Right renal cortex interstitium (tissue), 3 donors: ENCODE data around the gene COL11A1. TPM values are rescaled to one million over a fixed set of nuclear protein-coding genes. Genes with fewer than 3 reads are reported as not detected.
"Not testable (repeated sequence)": the region's sequence is repeated elsewhere in the genome, so short reads cannot be mapped to it uniquely, and the experiment has no call there.

Source experiments
- DNase-seq, 3 donors: peaks; one replicate each; pipeline ENCODE4 v3.0.0-alpha.2; 2013; ENCODE audit warnings: low read depth in 3 of 3, low spot score in 2 of 3
- polyA plus RNA-seq, 3 donors: library from polyadenylated mRNA; unstranded; fragments of 120-200 nt; gene quantifications; one replicate each; pipeline ENCODE4 v1.2.1, GENCODE V29; 2013; ENCODE audit not compliant: insufficient read length in 3 of 3

Gene COL11A1
- polyA plus RNA-seq, 3 donors = 4.5 to 7.0 (median 6.0) TPM

DNA sequence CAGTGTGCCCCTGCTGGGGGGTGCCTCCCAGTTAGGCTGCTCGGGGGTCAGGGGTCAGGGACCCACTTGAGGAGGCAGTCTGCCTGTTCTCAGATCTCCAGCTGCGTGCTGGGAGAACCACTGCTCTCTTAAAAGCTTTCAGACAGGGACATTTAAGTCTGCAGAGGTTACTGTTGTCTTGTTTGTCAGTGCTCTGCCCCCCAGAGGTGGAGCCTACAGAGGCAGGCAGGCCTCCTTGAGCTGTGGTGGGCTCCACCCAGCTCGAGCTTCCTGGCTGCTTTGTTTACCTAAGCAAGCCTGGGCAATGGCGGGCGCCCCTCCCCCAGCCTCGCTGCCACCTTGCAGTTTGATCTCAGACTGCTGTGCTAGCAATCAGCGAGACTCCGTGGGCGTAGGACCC lies 175.0 kb downstream of the COL11A1 start:
- DNase-seq = not testable (repeated sequence)

GRCh38 chr1:102919659-102920058 lies 188.7 kb downstream of the COL11A1 start:
- no peak for DNase-seq

DNA sequence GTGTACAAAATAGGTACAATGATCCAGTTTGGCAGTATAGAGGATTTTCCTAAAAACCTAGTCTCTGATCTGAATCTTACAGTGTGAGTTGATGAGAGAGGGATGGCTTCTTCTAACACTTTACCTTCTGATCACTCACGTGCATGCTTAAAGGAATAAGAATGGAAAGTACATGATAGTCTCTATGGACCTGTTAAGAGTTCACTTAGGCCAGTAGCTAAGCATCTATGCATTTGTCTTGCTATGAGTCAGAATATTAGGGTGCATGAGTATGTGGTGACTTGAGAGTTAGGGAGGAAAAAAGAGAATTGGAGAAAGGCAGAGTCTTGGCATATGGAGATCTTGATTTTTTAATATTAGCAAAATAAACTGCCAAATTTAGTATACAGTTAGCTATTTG lies 206.3 kb downstream of the COL11A1 start:
- DNase-seq = no peak

GRCh38 chr1:102899935-102900334 lies 208.4 kb downstream of the COL11A1 start:
- no peak for DNase-seq

GRCh38 chr1:102897557-102897956 lies 210.8 kb downstream of the COL11A1 start:
- DNase-seq = no peak

DNA sequence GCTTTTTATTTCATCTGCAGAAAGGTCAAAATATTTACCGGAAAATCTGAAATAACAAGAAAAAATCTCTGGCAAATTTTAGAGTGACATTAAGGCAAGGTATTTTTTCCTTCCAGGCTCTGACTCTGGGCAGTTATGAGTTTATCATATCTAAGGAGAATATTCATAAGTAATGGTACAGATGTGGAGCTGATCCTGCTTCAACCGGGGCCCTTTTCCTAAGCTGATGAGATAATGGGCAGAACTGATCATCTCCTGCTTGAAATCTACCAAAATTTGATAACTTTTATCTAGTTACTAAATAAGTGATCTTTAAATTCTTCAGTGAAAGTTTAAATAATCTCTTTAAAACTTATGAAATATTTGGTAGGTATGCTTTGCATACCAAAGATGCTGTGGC lies 211.6 kb downstream of the COL11A1 start:
- no peak for DNase-seq

- DNase-seq = no peak
Measured at GRCh38 chr1:102896286-102896685, 212.0 kb downstream of the COL11A1 start.

GRCh38 chr1:102891868-102892625 lies 216.3 kb downstream of the COL11A1 start:
- DNase-seq = no peak

GRCh38 chr1:102886638-102887037 lies 221.7 kb downstream of the COL11A1 start:
- DNase-seq = no peak

GRCh38 chr1:102884238-102884637 lies 224.1 kb downstream of the COL11A1 start:
- peak in 2 of 3 donors; percentile 5 to 6 for DNase-seq

DNA sequence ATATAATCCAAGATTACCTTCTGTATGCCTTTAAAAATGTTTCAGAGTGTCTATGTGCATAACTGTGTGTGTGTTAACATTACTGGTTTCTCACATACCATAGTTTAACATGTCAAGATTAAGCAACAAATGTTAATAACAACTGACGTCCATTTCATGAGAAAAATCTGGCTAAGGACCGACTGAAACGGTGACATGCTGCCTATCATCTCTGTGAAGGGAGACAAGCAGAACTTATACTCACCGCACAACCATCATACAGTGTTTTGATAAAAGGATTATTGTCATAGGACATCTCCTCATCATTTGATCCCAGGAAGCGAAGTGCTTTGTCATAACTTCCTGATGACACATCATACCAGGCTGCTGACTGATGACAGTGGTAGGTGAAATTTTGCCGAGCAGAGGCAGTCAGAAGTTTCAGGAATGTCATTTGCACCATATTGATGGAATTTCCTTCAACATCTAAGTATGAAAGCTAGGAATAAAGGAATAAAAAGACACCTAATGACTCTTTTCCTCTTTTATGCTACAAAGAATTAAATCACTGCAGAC lies 228.8 kb downstream of the COL11A1 start:
- DNase-seq = no peak

GRCh38 chr1:102875756-102876155 lies 232.6 kb downstream of the COL11A1 start:
- no peak for DNase-seq

DNA sequence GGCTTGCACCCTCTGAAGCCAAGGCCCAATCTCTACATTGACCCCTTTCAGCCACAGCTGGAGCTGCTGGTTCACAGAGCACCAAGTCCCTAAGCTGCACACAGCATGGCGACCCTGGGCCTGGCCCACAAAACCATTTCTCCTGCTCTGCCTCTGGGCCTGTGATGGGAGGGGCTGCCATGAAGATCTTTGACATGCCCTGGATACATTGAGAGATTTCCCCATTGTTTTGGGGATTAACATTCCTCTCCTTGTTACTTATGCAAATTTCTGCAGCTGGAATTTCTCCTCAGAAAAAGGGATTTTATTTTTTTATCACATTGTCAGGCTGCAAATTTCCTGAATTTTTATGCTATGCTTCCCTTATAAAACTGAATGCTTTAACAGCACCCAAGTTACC lies 235.8 kb downstream of the COL11A1 start:
- DNase-seq = no peak

- DNase-seq = no peak
Measured at GRCh38 chr1:102872097-102872496, 236.2 kb downstream of the COL11A1 start.

GRCh38 chr1:102863704-102864103 lies 244.6 kb downstream of the COL11A1 start:
- DNase-seq = no peak

DNA sequence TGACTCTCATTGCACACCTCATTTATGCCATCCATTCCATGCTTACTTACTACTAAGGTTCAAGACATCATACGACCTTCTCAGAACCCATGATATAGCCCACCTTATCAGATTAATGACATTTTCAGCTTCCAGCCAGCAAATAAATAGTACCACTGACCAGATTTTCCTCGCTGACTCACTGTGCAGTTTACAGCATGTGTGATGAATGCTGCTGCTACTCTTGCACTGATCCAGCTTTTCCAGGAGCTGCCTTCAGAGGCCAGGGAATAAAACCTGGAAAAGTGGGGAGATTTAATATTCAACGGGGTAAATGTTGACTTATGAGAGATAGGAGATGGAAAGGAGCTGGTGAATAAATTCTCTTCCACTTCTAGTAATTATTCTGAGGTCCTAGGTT lies 247.1 kb downstream of the COL11A1 start:
- DNase-seq = no peak

DNA sequence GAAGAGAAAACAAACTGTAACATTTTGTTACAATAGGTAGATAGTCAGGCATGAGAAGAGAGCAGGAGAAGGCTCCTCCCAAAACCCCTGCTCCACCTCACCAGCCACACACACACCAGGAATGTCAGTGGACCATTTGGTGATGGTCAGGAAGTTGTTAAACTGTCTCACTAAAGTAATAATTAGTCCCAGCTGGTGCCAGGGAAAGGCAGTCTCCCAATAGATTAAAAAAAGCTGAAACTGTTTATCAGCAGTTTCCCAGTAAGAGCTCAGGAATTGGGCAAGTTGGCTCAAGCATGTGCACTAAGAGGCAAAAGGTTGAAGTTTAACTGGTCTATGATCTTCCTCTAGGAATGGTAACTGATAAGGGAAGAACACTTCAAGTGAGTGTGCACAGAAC lies 249.6 kb downstream of the COL11A1 start:
- DNase-seq = no peak

- no peak for DNase-seq
Measured at GRCh38 chr1:102857251-102857650, 251.1 kb downstream of the COL11A1 start.

GRCh38 chr1:102853701-102854187 lies 254.6 kb downstream of the COL11A1 start:
- DNase-seq = no peak

DNA sequence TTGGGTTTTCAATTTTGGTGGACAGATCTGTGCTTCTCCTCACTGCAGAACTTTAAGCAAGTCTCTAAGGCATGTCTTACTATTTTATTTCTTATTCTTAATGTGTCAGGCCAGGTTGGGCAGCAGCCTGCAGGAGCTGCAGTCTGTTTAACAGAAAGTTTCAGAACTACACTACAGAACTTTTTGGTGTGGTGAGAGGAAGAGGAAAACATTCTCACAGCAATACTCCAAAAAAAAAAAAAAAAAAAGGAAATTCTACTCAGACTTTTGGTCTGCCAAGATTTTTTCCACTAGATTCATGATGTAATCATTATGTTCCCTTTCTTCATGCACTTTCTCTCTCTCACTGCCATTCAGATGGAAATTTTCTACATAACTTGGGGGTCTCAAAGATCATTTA lies 255.2 kb downstream of the COL11A1 start:
- no peak for DNase-seq

- DNase-seq = no peak
Measured at GRCh38 chr1:102852613-102853012, 255.7 kb downstream of the COL11A1 start.

GRCh38 chr1:102851616-102852015 lies 256.7 kb downstream of the COL11A1 start:
- no peak for DNase-seq
